Retinal pigment epithelial cell (primary cell): Measurements from ENCODE around the gene ZNF836.

Experiments
- DNase-seq: peaks from one replicate; pipeline ENCODE4 v3.0.0-alpha.2; 2010; ENCODE audit warnings: low read depth
- H3K4me3 ChIP-seq: 2 replicates; pipeline ENCODE4 v1.5.1; 2011; ENCODE audit warnings: mild to moderate bottlenecking, low read length, control low read depth, moderate library complexity
- TF ChIP-seq, protein P1 (sequence below): conservative IDR thresholded peaks from 2 replicates; pipeline ENCODE4 v1.5.1; 2011; ENCODE audit warnings: low read depth, low read length, control low read depth, inconsistent platforms

The ZNF836 gene

DNA sequence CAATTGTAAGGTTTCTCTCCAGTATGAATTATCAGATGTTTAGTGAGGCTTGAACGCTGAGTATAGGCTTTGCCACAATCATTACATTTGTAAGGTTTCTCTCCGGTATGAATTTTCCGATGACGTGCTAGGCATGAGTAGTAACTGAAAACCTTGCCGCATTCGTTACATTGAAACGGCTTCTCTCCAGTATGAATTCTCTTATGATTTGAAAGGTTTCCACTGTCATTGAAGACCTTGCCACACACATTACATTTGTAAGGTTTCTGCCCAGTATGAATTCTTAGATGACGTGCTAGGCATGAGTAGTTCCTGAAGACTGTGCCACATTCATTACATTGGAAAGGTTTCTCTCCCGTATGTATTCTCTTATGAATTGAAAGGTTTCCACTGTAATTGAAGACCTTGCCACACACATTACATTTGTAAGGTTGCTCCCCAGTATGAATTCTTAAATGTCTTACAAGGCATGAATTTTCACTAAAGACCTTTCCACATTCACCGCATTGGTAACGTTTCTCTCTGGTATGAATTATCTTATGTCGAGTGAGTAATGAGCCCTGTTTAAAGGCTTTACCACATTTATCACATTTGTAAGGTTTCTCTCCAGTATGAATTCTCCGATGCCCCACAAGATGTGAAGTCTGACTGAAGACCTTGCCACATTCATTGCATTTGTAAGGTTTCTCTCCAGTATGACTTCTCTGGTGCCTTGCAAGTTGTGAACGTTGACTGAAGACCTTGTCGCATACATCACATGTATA is 15.6 kb downstream of the ZNF836 start:
- no peak for DNase-seq
- no peak overlapping the region for H3K4me3 ChIP-seq
- TF ChIP-seq, protein P1, sequence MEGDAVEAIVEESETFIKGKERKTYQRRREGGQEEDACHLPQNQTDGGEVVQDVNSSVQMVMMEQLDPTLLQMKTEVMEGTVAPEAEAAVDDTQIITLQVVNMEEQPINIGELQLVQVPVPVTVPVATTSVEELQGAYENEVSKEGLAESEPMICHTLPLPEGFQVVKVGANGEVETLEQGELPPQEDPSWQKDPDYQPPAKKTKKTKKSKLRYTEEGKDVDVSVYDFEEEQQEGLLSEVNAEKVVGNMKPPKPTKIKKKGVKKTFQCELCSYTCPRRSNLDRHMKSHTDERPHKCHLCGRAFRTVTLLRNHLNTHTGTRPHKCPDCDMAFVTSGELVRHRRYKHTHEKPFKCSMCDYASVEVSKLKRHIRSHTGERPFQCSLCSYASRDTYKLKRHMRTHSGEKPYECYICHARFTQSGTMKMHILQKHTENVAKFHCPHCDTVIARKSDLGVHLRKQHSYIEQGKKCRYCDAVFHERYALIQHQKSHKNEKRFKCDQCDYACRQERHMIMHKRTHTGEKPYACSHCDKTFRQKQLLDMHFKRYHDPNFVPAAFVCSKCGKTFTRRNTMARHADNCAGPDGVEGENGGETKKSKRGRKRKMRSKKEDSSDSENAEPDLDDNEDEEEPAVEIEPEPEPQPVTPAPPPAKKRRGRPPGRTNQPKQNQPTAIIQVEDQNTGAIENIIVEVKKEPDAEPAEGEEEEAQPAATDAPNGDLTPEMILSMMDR = no peak

DNA sequence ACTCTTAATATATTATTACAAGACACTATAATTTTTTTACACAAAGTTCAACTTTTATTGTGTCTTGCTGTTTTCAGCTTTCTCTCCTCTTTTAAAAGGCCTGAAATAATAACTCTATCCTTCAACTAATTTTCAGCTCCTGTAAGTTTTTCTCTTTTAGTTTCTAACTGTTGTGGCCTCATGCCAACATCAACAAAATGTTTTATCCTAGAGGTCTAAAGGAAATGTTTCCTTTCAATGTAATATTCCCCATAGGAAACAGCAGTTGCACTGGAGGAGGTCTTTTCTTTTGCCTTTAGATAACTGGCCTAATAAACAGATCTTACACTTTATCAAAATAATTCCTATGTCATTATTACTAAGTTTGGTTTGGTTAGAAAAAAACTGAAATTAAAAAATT is 23.2 kb downstream of the ZNF836 start:
- DNase-seq = no peak
- TF ChIP-seq, protein P1 = no peak
- no peak overlapping the region for H3K4me3 ChIP-seq

DNA sequence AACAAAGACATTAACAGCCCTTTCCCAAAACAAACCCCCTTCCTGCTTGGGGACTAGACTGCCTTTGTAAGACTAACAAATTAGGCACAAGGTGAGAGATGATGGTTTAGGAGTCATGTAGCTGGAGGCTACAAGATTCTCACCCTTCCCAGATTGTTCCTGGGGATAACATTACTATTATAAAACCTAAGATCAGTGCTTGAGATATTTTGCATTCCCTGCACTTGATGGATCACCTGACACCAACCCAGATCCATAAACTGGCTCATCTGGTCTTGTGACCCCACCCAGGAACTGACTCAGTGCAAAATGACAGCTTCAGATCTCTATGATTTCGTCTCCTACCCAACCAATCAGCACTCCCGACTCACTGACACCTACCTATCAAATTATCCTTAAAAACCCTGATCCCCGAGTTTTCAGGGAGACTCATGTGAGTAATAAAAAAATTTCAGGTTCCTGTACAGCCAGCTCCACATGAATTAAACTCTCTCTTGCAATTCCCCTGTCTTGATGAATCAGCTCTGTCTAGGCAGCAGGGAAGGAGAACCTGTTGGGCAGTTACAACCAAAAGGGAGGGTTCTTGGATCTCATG is 29.3 kb downstream of the ZNF836 start:
- TF ChIP-seq, protein P1 = no peak
- no peak overlapping the region for H3K4me3 ChIP-seq
- no peak for DNase-seq

DNA sequence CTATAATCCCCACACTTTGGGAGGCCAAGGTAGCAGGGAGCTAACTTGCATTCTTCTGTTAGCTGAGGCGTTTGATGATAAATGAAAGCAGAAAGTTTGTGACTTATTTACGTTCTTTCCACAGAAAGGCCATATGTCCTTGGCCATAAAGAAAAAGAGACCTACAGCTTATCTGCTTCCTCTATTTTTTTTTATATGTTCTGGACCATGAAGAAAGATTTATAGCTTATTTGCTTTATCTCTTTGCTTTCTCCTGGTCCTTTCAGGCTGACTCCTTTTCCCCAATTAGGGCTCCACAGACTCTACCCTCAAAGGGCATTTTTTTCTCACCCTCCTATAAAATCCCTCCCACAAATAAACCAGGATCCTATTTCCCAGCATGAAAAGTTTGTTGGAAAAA is 30.2 kb downstream of the ZNF836 start:
- no peak overlapping the region for H3K4me3 ChIP-seq
- TF ChIP-seq, protein P1 = no peak
- DNase-seq = no peak

DNA sequence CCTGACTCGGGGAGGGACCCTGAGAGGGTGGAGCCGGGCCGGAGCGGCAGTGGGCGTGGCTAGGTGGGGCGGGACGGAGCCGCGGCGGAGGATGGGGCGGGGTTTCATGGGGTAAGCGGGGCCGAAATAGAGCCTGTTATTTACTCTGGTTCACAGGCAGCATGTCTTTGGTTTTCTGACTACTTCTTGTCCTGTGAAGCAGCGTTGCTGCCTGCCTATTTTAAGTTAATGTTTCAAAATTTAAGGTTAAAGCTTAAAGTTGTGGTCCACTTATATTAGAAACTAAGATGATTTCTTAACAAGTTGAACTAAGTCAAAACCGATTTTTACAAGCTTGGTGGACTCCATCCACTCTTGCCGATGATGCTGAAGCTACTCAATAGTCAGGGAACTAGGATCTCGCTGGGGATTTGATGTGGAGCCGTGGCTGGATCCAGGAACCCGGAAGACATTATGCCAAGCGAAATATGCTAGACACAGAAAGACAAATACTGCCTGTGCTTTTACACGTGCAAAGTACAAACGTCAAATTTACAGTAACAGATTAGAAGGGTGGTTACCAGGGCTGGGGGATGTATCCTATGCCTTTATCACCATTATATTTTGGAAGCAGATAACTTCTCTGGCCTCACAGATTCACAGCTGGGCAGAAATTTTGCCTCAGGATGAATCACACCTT is 31.2 kb downstream of the ZNF836 start:
- DNase-seq = no peak
- peak overlapping the region; percentile 99 for H3K4me3 ChIP-seq
- TF ChIP-seq, protein P1 = no peak

DNA sequence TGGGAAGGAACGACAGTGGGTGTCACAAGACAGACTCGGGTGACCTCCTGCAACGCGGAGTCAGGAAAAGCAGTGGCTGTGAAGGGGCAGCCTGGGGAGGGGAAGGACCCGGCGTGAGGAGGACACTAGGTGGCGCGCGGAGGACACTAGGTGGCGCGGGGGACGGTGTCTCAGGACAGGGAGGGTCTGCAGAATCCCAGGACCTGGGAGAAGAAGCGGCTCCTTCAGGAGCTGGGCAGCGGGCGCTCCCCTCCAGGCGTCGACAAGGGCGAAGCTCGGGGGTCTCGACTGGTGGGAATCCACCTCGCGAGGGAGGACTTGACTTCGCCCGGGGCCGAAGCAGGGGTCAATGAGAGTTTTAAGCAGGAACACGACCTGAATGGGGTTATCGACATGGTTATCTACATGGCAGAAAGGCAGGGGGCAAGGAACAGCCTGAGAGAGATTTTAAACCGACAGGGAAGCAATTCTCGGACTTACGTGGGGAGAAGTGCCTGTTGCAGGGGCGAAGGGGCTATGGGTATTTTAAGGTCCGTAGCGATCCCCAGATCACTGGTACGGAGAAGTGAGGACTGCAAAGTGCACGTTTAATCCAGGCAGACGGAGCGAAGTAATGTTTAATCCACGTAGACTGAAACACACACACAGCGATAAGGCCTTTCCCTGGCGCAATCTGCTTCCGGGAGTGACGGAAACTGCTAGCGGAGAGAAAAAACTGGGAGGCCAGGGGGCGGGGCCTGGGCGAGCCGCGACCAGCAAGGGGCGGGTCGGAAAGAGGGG is 32.0 kb downstream of the ZNF836 start, which contains the start of gene ZNF616:
ZNF616 (minus strand) TSS at position 687 of the 780 bp plus-strand sequence. CDS start 9,426 bp downstream, outside the sequence.
- TF ChIP-seq, protein P1 = peak; percentile 79
- DNase-seq = peak; percentile 68
- H3K4me3 ChIP-seq = peak within 1 kb of the TSS; percentile 99
